GM06990 (cell line): ENCODE measurements around the gene BPGM.

ENCODE experiments used
- DNase-seq: peaks from one replicate; pipeline ENCODE4 v3.0.0-alpha.2; 2011; ENCODE audit not compliant: insufficient read length; ENCODE audit errors: extremely low read depth
- H3K27me3 ChIP-seq: replicated peaks from 2 replicates; pipeline ENCODE4 v1.6.0; 2011; ENCODE audit warnings: low read length; ENCODE audit not compliant: control insufficient read depth, insufficient read depth
- H3K36me3 ChIP-seq: 2 replicates; pipeline ENCODE4 v1.5.1; 2011; ENCODE audit warnings: low read length; ENCODE audit not compliant: control insufficient read depth, insufficient read depth
- H3K4me3 ChIP-seq: replicated peaks from 2 replicates; pipeline ENCODE4 v1.5.1; 2011; ENCODE audit warnings: low read depth, mild to moderate bottlenecking, control low read depth, low read length
- CTCF ChIP-seq: IDR thresholded peaks from 2 replicates; pipeline ENCODE4 v1.5.1; 2011; ENCODE audit warnings: low read length, control low read depth, mild to moderate bottlenecking, inconsistent platforms; ENCODE audit not compliant: insufficient read depth, poor library complexity, severe bottlenecking

Gene BPGM

GRCh38 chr7:134619627-134620331 lies 26.9 kb upstream of the BPGM start:
- Histone ChIP-seq H3K27me3 (peaks cover 1% of the 10 kb centered on the region; the same call in 1 of the 2 replicates), H3K4me3 (no peak overlapping the region), H3K36me3 (no peaks in the 10 kb centered on the region)
- no peak for TF ChIP-seq CTCF
- DNase-seq, result no peak

GRCh38 chr7:134622303-134622995 lies 24.2 kb upstream of the BPGM start:
- no peaks in the 10 kb centered on the region; the same call in 1 of the 2 replicates for H3K27me3 ChIP-seq
- no peaks in the 10 kb centered on the region for H3K36me3 ChIP-seq
- no peak for DNase-seq
- H3K4me3 ChIP-seq, result no peak overlapping the region
- TF ChIP-seq CTCF, result no peak

- Histone ChIP-seq H3K27me3 (no peaks in the 10 kb centered on the region; the same call in 1 of the 2 replicates), H3K4me3 (no peak overlapping the region), H3K36me3 (no peaks in the 10 kb centered on the region)
- no peak for TF ChIP-seq CTCF
- no peak for DNase-seq
Measured at GRCh38 chr7:134623193-134623592, 23.5 kb upstream of the BPGM start.

DNA sequence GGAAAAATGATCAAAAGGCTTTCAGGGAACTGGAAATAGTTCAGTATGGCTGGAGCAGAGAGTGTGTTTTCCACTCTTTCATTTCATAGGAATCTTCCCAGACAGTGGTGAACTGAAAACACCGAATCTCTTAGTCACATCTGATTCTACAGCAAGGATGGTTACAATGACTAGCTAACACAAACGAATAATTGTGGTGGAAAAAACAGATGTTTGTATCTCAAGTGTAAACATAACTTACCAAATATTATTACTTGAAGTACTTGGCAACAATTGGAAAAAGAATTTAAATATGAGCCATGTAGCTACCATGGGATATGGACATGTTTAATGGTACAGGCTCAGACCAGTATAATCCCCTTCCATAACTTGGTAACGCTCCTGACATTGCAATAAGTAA lies 21.1 kb upstream of the BPGM start:
- no peak for TF ChIP-seq CTCF
- Histone ChIP-seq H3K4me3 (no peak overlapping the region), H3K36me3 (no peaks in the 10 kb centered on the region), H3K27me3 (no peaks in the 10 kb centered on the region; the same call in 1 of the 2 replicates)
- no peak for DNase-seq

GRCh38 chr7:134627109-134627774 lies 19.4 kb upstream of the BPGM start:
- TF ChIP-seq CTCF, result no peak
- no peaks in the 10 kb centered on the region; the same call in 1 of the 2 replicates for H3K27me3 ChIP-seq
- DNase-seq, result no peak
- H3K36me3 ChIP-seq, result no peaks in the 10 kb centered on the region
- H3K4me3 ChIP-seq, result no peak overlapping the region
